22Rv1 (cell line): ENCODE measurements around the gene SEC22C.
"Not testable (repeated sequence)": the region's sequence is repeated elsewhere in the genome, so short reads cannot be mapped to it uniquely, and the experiment has no call there.

ENCODE experiments used
- H3K27ac ChIP-seq: fragments of 450-650 bp; 2 replicates; pipeline ENCODE4 v1.5.1; 2017
- ZFX ChIP-seq: fragments of 450-650 bp; IDR thresholded peaks from 2 replicates; pipeline ENCODE4 v1.6.1; 2017; ENCODE audit warnings: antibody characterized with exemption, borderline replicate concordance
- TF ChIP-seq, protein P1 (sequence below): fragments of 450-650 bp; IDR thresholded peaks from 2 replicates; pipeline ENCODE4 v1.5.1; 2017; ENCODE audit warnings: mild to moderate bottlenecking

SEC22C gene

DNA sequence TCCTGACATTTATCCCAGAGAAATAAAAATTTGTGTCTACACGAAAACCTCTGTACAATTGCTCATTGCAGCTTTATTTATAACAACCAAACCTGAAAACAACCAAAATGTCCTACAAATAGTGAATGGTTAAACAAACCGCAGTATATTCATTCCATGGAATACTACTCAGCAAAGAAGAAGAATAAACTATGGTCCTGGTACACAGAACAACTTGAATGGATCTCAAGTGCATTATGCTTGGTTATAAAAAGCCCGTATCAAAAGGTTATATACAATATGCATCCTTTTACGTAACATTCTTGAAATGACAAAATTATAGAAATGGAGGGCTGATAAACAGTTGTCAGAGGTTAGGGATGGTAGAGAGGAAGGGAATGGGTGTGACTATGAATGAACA is 3.7 kb downstream of the SEC22C start:
- no peak for TF ChIP-seq ZFX
- TF ChIP-seq, protein P1, sequence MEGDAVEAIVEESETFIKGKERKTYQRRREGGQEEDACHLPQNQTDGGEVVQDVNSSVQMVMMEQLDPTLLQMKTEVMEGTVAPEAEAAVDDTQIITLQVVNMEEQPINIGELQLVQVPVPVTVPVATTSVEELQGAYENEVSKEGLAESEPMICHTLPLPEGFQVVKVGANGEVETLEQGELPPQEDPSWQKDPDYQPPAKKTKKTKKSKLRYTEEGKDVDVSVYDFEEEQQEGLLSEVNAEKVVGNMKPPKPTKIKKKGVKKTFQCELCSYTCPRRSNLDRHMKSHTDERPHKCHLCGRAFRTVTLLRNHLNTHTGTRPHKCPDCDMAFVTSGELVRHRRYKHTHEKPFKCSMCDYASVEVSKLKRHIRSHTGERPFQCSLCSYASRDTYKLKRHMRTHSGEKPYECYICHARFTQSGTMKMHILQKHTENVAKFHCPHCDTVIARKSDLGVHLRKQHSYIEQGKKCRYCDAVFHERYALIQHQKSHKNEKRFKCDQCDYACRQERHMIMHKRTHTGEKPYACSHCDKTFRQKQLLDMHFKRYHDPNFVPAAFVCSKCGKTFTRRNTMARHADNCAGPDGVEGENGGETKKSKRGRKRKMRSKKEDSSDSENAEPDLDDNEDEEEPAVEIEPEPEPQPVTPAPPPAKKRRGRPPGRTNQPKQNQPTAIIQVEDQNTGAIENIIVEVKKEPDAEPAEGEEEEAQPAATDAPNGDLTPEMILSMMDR = no peak
- H3K27ac ChIP-seq = no peak overlapping the region

DNA sequence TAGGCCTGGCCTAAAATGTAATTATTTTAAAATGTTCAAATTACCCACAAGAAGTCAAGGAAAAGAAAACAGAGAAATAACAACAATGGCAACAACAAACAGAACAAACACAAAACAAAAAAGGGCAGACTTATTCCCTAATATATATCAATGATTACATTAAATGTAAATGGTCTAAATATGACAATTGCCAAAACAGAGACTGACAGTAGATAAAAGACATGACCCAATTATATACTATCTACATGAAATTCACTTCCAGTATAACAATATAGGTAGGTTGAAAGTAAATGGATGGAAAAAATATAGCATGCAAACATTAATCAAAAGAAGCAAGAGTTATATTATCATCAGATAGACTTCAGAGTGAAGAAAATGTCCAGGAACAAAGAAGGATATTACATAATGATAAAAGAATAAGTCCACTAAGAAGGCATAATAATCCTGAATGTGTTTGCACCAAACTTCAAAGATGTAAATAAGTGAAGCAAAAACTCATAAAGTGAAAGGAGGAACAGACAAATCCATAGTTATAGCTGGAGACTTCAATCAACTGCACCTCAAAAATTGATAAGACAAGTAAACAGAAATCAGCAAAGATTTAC is 6.5 kb downstream of the SEC22C start:
- H3K27ac ChIP-seq = no peak overlapping the region
- TF ChIP-seq, protein P1 = no peak
- TF ChIP-seq ZFX = no peak

DNA sequence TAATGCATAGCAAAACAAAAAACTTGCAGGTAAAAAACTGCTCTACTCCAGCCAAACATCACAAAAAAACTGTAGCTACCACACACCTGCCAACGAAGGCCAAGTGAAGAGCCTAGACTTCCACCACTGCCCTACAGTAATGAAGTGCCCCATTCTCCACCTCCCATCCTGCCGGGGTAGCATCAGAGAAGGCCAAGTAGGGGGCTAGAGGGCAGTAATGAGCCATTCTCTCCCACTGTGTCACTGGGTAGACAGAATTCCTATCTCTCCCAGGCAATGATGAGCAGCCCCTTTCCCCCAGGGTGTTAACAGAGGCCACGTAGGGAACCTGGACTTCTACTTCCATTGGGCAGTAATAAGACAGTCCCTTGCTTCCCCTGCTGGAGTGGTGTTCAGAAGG is 9.5 kb downstream of the SEC22C start:
- H3K27ac ChIP-seq = no peak overlapping the region
- TF ChIP-seq, protein P1 = peak; percentile 70
- TF ChIP-seq ZFX = no peak

DNA sequence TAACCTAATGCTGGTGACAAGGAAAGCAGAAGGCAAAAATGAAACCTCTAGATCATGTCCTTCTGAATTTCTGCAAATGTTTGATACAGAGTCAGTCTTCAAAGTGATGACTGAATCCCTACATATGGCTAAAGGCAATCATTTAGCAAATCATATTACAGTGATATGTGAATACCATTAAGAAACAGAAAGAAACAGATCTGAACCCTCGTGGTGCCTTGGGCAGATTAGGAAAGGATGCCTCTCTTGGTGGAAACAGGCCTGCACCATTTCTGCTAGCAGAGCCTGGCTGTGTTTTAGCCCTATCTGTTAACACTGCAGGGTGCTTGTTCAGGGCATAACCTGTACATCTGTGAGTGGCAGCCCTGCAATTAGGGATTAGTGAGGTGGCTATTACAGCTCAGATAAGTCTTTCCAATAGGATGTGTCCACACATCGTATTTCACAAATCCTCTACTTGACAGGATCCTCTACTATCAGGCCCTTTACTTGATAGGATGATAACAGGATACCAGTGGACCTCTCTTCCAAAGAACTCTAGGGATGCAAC is 12.1 kb downstream of the SEC22C start:
- H3K27ac ChIP-seq = no peak overlapping the region
- TF ChIP-seq ZFX = no peak
- TF ChIP-seq, protein P1 = no peak

DNA sequence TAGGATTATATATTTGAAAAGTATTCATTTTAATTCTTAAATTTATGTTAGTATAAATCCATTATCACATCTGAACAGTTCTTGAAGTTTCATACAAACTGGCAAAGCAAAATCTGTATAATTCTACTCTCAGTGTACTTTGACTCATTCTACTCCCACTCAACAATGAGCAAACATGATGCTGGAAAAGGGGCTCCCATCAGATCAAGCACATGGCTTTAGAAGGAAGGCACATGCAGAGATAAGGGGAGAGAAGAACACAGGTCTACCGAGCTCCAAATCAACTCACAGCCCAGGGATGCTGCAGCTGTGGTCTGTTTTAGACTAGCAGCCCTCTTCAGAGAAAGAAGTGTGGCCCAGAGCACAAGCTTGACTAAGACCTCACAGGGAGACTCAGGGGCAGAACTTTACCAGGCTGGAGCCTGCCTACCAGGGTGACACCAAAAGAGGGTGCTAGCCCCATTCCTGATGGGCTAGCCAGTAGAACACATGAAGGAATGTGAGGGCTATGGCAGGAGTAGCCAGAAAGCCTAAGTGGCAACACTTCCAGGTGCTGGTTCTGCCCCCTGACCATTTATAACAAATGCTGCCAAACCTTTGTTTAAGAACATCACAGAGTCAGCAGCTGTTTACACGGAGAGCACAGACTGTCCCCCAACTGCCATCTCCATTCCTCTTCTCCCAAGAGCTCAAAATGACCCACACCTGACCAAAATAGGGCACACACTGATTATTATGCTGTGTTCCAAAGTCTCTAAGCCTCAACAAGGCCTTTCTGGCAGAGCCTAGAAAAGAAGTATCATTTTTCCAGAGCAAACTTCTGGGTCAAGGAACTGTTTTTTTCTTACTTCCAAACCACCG is 19.5 kb downstream of the SEC22C start:
- TF ChIP-seq ZFX = no peak
- TF ChIP-seq, protein P1 = no peak
- H3K27ac ChIP-seq = no peak overlapping the region

DNA sequence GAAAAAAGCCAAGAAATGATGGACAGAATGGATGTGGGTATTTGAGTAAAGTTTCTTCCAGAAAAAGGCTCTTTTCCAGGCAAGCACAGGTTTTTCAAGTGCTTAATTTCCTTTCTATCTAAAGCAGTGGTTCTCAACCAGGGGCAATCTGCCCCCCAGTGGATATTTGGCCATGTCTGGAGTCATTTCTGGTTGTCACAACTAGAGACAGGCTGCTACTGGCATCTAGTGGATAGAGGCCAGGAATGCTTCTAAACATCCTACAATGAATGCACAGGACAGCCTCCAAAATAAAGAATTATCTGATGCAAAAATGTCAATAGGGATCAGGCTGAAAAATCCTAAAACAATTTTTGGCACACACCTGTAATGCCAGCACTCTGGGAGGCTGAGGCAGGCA is 23.9 kb downstream of the SEC22C start:
- TF ChIP-seq, protein P1 = peak; percentile 33; the same call in 1 of the 2 replicates
- no peak for TF ChIP-seq ZFX
- no peak overlapping the region for H3K27ac ChIP-seq

DNA sequence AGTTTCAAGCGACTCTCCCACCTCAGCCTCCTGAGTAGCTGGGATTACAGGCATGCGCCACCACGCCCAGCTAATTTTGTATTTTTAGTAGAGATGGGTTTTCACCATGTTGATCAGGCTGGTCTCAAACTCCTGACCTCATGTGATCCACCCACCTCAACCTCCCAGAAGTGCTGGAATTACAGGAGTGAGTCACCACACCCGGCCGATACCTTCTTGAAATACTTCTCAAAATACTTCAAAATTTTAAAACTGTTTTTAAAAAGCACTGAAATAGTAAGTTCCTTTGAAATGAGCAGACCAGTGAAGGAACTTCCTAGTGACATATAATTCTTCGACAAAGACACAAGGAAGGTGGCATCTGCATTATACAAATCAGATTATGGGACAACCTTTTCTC is 24.9 kb downstream of the SEC22C start:
- H3K27ac ChIP-seq = not testable (repeated sequence)
